CD4-positive, alpha-beta memory T cell (primary cell): ENCODE results near the gene ABCC10. TPM values are rescaled to one million over a fixed set of nuclear protein-coding genes. Genes with fewer than 3 reads are reported as not detected.

ENCODE experiments used
- CTCF ChIA-PET: fragments of 350-600 bp; sonication (Branson Sonifier 250); formaldehyde crosslinking; loops from one replicate; lab custom pipeline; 2021; ENCODE audit warnings: inconsistent platforms; ENCODE audit not compliant: partially characterized antibody; lab: Charles Lee
- POLR2A ChIA-PET: fragments of 350-600 bp; sonication (Branson Sonifier 250); formaldehyde crosslinking; loops from one replicate; lab custom pipeline; 2021; ENCODE audit not compliant: partially characterized antibody; lab: Charles Lee
- DNase-seq, 5 donors: peaks; one replicate each; pipeline versions ENCODE4 v3.0.0 to v3.0.0-alpha.2; 2020 to 2022; ENCODE audit warnings: mixed read lengths in 1 of 5
- H3K27ac ChIP-seq: one replicate; pipeline ENCODE4 v1.7.0; 2013; ENCODE audit warnings: low read depth, low read length
- H3K27me3 ChIP-seq: 2 replicates; pipeline ENCODE4 v1.7.0; 2013; ENCODE audit warnings: mild to moderate bottlenecking, low read length, moderate library complexity; ENCODE audit not compliant: insufficient read depth
- H3K36me3 ChIP-seq: 2 replicates; pipeline ENCODE4 v1.7.0; 2013; ENCODE audit warnings: mild to moderate bottlenecking, low read length, moderate library complexity; ENCODE audit not compliant: insufficient read depth
- H3K4me1 ChIP-seq: 2 replicates; pipeline ENCODE4 v1.7.0; 2013; ENCODE audit warnings: mild to moderate bottlenecking, low read length, moderate library complexity; ENCODE audit not compliant: insufficient read depth
- H3K4me3 ChIP-seq, 2 donors: one replicate each; pipeline ENCODE4 v1.7.0; 2013; ENCODE audit warnings: low read length in 2 of 2, mild to moderate bottlenecking in 1 of 2
- H3K9me3 ChIP-seq, 2 donors: one replicate each; pipeline ENCODE4 v1.7.0; 2013; ENCODE audit warnings: low read length in 2 of 2, control low read depth in 1 of 2; ENCODE audit not compliant: control insufficient read depth in 1 of 2
- H3K27ac Mint-ChIP-seq, 7 donors: one replicate each; pipeline ENCODE4 v1.8.0; 2020 to 2021; ENCODE audit warnings: mixed read lengths in 7 of 7, mild to moderate bottlenecking in 6 of 7, inconsistent platforms in 3 of 7, moderate library complexity in 3 of 7
- H3K27me3 Mint-ChIP-seq, 2 donors: one replicate each; pipeline ENCODE4 v1.8.0; 2020 to 2021; ENCODE audit warnings: mixed read lengths in 2 of 2
- H3K36me3 Mint-ChIP-seq, 2 donors: one replicate each; pipeline ENCODE4 v1.8.0; 2020 to 2021; ENCODE audit warnings: mixed read lengths in 2 of 2, inconsistent platforms in 1 of 2, mild to moderate bottlenecking in 1 of 2
- H3K4me1 Mint-ChIP-seq, 4 donors: one replicate each; pipeline ENCODE4 v1.8.0; 2020 to 2021; ENCODE audit warnings: mixed read lengths in 4 of 4, mild to moderate bottlenecking in 1 of 4
- H3K4me3 Mint-ChIP-seq, 8 donors: one replicate each; pipeline ENCODE4 v1.8.0; 2020 to 2021; ENCODE audit warnings: mixed read lengths in 8 of 8, mild to moderate bottlenecking in 7 of 8, moderate library complexity in 6 of 8, inconsistent platforms in 3 of 8
- H3K9me3 Mint-ChIP-seq, 8 donors: one replicate each; pipeline ENCODE4 v1.8.0; 2020 to 2021; ENCODE audit warnings: mixed read lengths in 8 of 8, mild to moderate bottlenecking in 5 of 8, inconsistent platforms in 3 of 8, moderate library complexity in 1 of 8
- intact Hi-C: fragments of 100-400 bp; cut with micrococcal nuclease; formaldehyde crosslinking; loops from one replicate; pipeline ENCODE4 v1.15.1; 2023
- polyA plus RNA-seq, 2 donors: library from polyadenylated mRNA; unstranded; fragments of 300-500 nt; fragmentation: Illumina TruSeq; gene quantifications; one replicate each; pipeline ENCODE4 v1.2.3, GENCODE V29; 2021
- total RNA-seq, 2 experiments: library from RNA; stranded (reverse); gene quantifications; one replicate each; pipeline ENCODE4 v1.2.3, GENCODE V29; 2021

Gene ABCC10
- total and polyA plus RNA-seq, 4 experiments from 2014 or later = 11.4 to 80.0 (median 47.4) TPM

GRCh38 chr6:43450699-43451131 is 23.4 kb downstream of the ABCC10 start:
- no peaks in the 10 kb centered on the region for H3K9me3 ChIP-seq
- intact Hi-C loops = loop anchor here (10.0 kb wide), 1 partner anchor 86 kb away; the partner anchor contains the start of gene ZNF318
- peaks cover 39% of the 10 kb centered on the region for H3K36me3 ChIP-seq
- no peak for DNase-seq
- CTCF ChIA-PET = no interaction called here
- POLR2A ChIA-PET = interaction anchor here (1.5 kb wide), 1 partner anchor 22 kb away, joined by 3 read pairs; no protein-coding TSS in a partner anchor
- peaks cover 9% of the 10 kb centered on the region for H3K4me1 ChIP-seq
- H3K27me3 Mint-ChIP-seq = peaks cover 0 to under 1% of the 10 kb centered on the region in 2 donors
- H3K4me1 Mint-ChIP-seq = peaks cover 1 to 13% (median 5%) of the 10 kb centered on the region in 4 donors
- peaks cover 15 to 53% of the 10 kb centered on the region in 2 donors for H3K36me3 Mint-ChIP-seq
- no peaks in the 10 kb centered on the region for H3K27me3 ChIP-seq
- no peak overlapping the region for H3K4me3 ChIP-seq
- H3K27ac Mint-ChIP-seq = no peak overlapping the region
- H3K4me3 Mint-ChIP-seq = no peak overlapping the region
- no peak overlapping the region for H3K27ac ChIP-seq
- H3K9me3 Mint-ChIP-seq = peaks cover 0 to under 1% (median 0%) of the 10 kb centered on the region in 8 donors

GRCh38 chr6:43451348-43451747 is 24.0 kb downstream of the ABCC10 start:
- intact Hi-C loops = loop anchor here (10.0 kb wide), 1 partner anchor 87 kb away; the partner anchor contains the start of gene ZNF318
- Histone ChIP-seq H3K27me3 (no peaks in the 10 kb centered on the region), H3K4me3 (no peak overlapping the region), H3K36me3 (peaks cover 35% of the 10 kb centered on the region), H3K9me3 (no peaks in the 10 kb centered on the region), H3K27ac (no peak overlapping the region), H3K4me1 (peaks cover 15% of the 10 kb centered on the region)
- Mint-ChIP-seq H3K27me3 (peaks cover 1 to 2% of the 10 kb centered on the region in 2 donors), H3K36me3 (peaks cover 13 to 51% of the 10 kb centered on the region in 2 donors), H3K27ac (peak overlapping the region in 1 of 7 donors; percentile 24), H3K9me3 (peaks cover 0 to 2% (median 0%) of the 10 kb centered on the region in 8 donors), H3K4me1 (peaks cover 5 to 19% (median 9%) of the 10 kb centered on the region in 4 donors), H3K4me3 (no peak overlapping the region)
- CTCF ChIA-PET = interaction anchor here (0.6 kb wide), 1 partner anchor 24 kb away, joined by 3 read pairs; the partner anchor contains the start of gene ABCC10
- DNase-seq = no peak
- POLR2A ChIA-PET = interaction anchor here (1.5 kb wide), 1 partner anchor 23 kb away, joined by 3 read pairs; no protein-coding TSS in a partner anchor

GRCh38 chr6:43451939-43452338 is 24.6 kb downstream of the ABCC10 start:
- intact Hi-C loops = loop anchor here (10.0 kb wide), 1 partner anchor 87 kb away; the partner anchor contains the start of gene ZNF318
- Mint-ChIP-seq H3K36me3 (peaks cover 13 to 47% of the 10 kb centered on the region in 2 donors), H3K27me3 (peaks cover 2 to 3% of the 10 kb centered on the region in 2 donors), H3K4me1 (peaks cover 7 to 22% (median 11%) of the 10 kb centered on the region in 4 donors), H3K9me3 (peaks cover 0 to 2% (median 0%) of the 10 kb centered on the region in 8 donors), H3K27ac (peak overlapping the region in 1 of 7 donors; percentile 46), H3K4me3 (no peak overlapping the region)
- POLR2A ChIA-PET = interaction anchor here (1.5 kb wide), 1 partner anchor 24 kb away, joined by 3 read pairs; no protein-coding TSS in a partner anchor
- CTCF ChIA-PET = interaction anchor here (0.9 to 5.6 kb wide), 4 partner anchors 9 to 54 kb away, joined by 3 to 64 read pairs (median 6); no protein-coding TSS in a partner anchor
- H3K9me3 ChIP-seq = no peaks in the 10 kb centered on the region
- peaks cover 35% of the 10 kb centered on the region for H3K36me3 ChIP-seq
- H3K4me1 ChIP-seq = peaks cover 15% of the 10 kb centered on the region
- DNase-seq = no peak
- H3K27ac ChIP-seq = no peak overlapping the region
- no peaks in the 10 kb centered on the region for H3K27me3 ChIP-seq
- no peak overlapping the region for H3K4me3 ChIP-seq

DNA sequence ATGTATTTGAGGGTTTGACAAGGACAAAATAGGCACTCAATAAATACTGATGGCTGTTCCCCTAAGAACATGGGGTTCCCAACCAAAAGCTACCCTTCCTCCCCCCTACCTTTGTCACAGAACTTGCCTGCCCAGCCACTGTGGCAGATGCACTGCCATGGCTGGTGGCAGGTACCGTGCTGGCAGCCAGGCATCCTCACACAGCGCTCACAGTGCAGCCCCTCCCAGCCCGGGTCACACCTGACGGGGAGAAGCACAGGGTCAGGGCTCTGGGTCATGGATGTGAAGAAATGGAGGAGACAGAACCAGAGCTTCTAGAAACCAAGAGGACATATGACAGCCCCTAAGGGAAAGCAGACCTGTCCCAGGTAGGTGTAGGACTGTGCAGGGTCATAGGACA is 25.6 kb downstream of the ABCC10 start:
- Mint-ChIP-seq H3K4me3 (peak overlapping the region in 2 of 8 donors; percentile 24 to 46), H3K27ac (peak overlapping the region in 4 of 7 donors; percentile 19 to 86 (median 58)), H3K4me1 (peaks cover 7 to 23% (median 12%) of the 10 kb centered on the region in 4 donors), H3K27me3 (peaks cover 2 to 5% of the 10 kb centered on the region in 2 donors), H3K9me3 (peaks cover 0 to 2% (median 0%) of the 10 kb centered on the region in 8 donors), H3K36me3 (peaks cover 9 to 39% of the 10 kb centered on the region in 2 donors)
- H3K27ac ChIP-seq = no peak overlapping the region
- intact Hi-C loops = loop anchor here (10.0 kb wide), 1 partner anchor 88 kb away; the partner anchor contains the start of gene ZNF318
- H3K27me3 ChIP-seq = no peaks in the 10 kb centered on the region
- peaks cover 15% of the 10 kb centered on the region for H3K4me1 ChIP-seq
- POLR2A ChIA-PET = interaction anchor here (0.9 to 3.8 kb wide), 2 partner anchors 26 to 54 kb away, joined by 6 to 19 read pairs; partner anchors contain the start of gene ABCC10
- H3K9me3 ChIP-seq = no peaks in the 10 kb centered on the region
- no peak for DNase-seq
- peaks cover 27% of the 10 kb centered on the region for H3K36me3 ChIP-seq
- CTCF ChIA-PET = interaction anchor here (0.8 to 5.6 kb wide), 8 partner anchors 10 to 54 kb away, joined by 3 to 64 read pairs (median 6); no protein-coding TSS in a partner anchor
- H3K4me3 ChIP-seq = no peak overlapping the region

GRCh38 chr6:43453831-43454230 is 26.5 kb downstream of the ABCC10 start:
- intact Hi-C loops = loop anchor here (1.0 to 10.0 kb wide), 3 partner anchors 41 to 89 kb away; partner anchors contain the start of genes POLR1C, YIPF3 and ZNF318
- peaks cover 18% of the 10 kb centered on the region for H3K36me3 ChIP-seq
- H3K4me3 Mint-ChIP-seq = peak overlapping the region; percentile 32 to 87 (median 76)
- peak overlapping the region; percentile 16 for H3K27ac ChIP-seq
- POLR2A ChIA-PET = interaction anchor here (0.9 to 3.8 kb wide), 2 partner anchors 53 to 63 kb away, joined by 3 to 19 read pairs; partner anchors contain the start of genes POLR1C and YIPF3
- H3K36me3 Mint-ChIP-seq = peaks cover 2 to 30% of the 10 kb centered on the region in 2 donors
- H3K9me3 ChIP-seq = no peaks in the 10 kb centered on the region
- peak overlapping the region; percentile 69 to 86 (median 86) for H3K27ac Mint-ChIP-seq
- CTCF ChIA-PET = interaction anchor here (0.9 to 5.6 kb wide), 10 partner anchors 10 to 72 kb away, joined by 3 to 64 read pairs (median 5); partner anchors contain the start of gene TJAP1
- H3K4me3 ChIP-seq = no peak overlapping the region
- peaks cover 7 to 23% (median 10%) of the 10 kb centered on the region in 4 donors for H3K4me1 Mint-ChIP-seq
- H3K9me3 Mint-ChIP-seq = peaks cover 0 to 2% (median 0%) of the 10 kb centered on the region in 8 donors
- H3K27me3 Mint-ChIP-seq = peaks cover 2 to 5% of the 10 kb centered on the region in 2 donors
- peaks cover 15% of the 10 kb centered on the region for H3K4me1 ChIP-seq
- H3K27me3 ChIP-seq = no peaks in the 10 kb centered on the region
- no peak for DNase-seq

- CTCF ChIA-PET = interaction anchor here (0.6 to 5.6 kb wide), 11 partner anchors 11 to 71 kb away, joined by 3 to 64 read pairs (median 5); partner anchors contain the start of gene TJAP1
- Mint-ChIP-seq H3K9me3 (peaks cover 0 to 2% (median 0%) of the 10 kb centered on the region in 8 donors), H3K36me3 (peaks cover 0 to 25% of the 10 kb centered on the region in 2 donors), H3K27me3 (peaks cover 2 to 5% of the 10 kb centered on the region in 2 donors), H3K27ac (peak overlapping the region; percentile 69 to 86 (median 86)), H3K4me3 (peak overlapping the region; percentile 62 to 88 (median 84)), H3K4me1 (peaks cover 7 to 23% (median 10%) of the 10 kb centered on the region in 4 donors)
- peak; percentile 48 to 65 (median 54) for DNase-seq
- Histone ChIP-seq H3K27ac (peak overlapping the region; percentile 16), H3K4me1 (peaks cover 15% of the 10 kb centered on the region), H3K4me3 (peak overlapping the region in 1 of 2 donors; percentile 68), H3K9me3 (no peaks in the 10 kb centered on the region), H3K27me3 (no peaks in the 10 kb centered on the region), H3K36me3 (peaks cover 13% of the 10 kb centered on the region)
- POLR2A ChIA-PET = interaction anchor here (0.9 to 3.8 kb wide), 3 partner anchors 23 to 62 kb away, joined by 3 to 19 read pairs (median 10); partner anchors contain the start of genes POLR1C, TJAP1 and YIPF3
- intact Hi-C loops = loop anchor here (1.0 to 10.0 kb wide), 3 partner anchors 41 to 89 kb away; partner anchors contain the start of genes POLR1C, YIPF3 and ZNF318
These were observed 27.0 kb downstream of the ABCC10 start for GRCh38 chr6:43454290-43454695.
